H1 (cell line): ENCODE measurements around the gene SNRK.

Experiments used
- ATF2 ChIP-seq: IDR thresholded peaks from 2 replicates; pipeline ENCODE4 v1.6.1; 2012; ENCODE audit warnings: low read length, inconsistent platforms
- CTCF ChIP-seq, 3 experiments: IDR thresholded peaks; 1 replicate in 2 of 3; 2 replicates in 1 of 3; pipeline versions ENCODE4 v1.5.1 to v1.6.1; 2011; ENCODE audit warnings: low read length in 3 of 3, mild to moderate bottlenecking in 3 of 3, inconsistent platforms in 2 of 3, low read depth in 1 of 3, moderate library complexity in 1 of 3; ENCODE audit not compliant: insufficient read depth in 1 of 3; ENCODE audit errors: control extremely low read depth in 1 of 3
- EP300 ChIP-seq, 2 experiments: IDR thresholded peaks; 1 replicate in 1 of 2; 2 replicates in 1 of 2; pipeline ENCODE4 v1.6.1; 2011 to 2012; ENCODE audit warnings: low read depth in 2 of 2, low read length in 2 of 2, mild to moderate bottlenecking in 2 of 2, borderline replicate concordance in 1 of 2, inconsistent platforms in 1 of 2, moderate library complexity in 1 of 2
- EZH2 ChIP-seq: fragments of 200-600 bp; sonication (generic); IDR thresholded peaks from 2 replicates; pipeline ENCODE4 v1.7.1; 2012; ENCODE audit warnings: low read depth, mild to moderate bottlenecking, moderate library complexity, low read length, inconsistent platforms; ENCODE audit not compliant: severe bottlenecking
- GABPA ChIP-seq: IDR thresholded peaks from 2 replicates; pipeline ENCODE4 v1.6.1; 2011; ENCODE audit warnings: mild to moderate bottlenecking, low read length, moderate library complexity, borderline replicate concordance; ENCODE audit not compliant: insufficient read depth
- MAX ChIP-seq: IDR thresholded peaks from 2 replicates; pipeline ENCODE4 v1.6.1; 2012; ENCODE audit warnings: inconsistent platforms
- POLR2A ChIP-seq, 2 experiments: IDR thresholded peaks; 1 replicate in 1 of 2; 2 replicates in 1 of 2; pipeline ENCODE4 v1.6.1; 2011; ENCODE audit warnings: low read depth in 2 of 2, low read length in 2 of 2, mild to moderate bottlenecking in 2 of 2; ENCODE audit errors: control extremely low read depth in 1 of 2
- POLR2AphosphoS5 ChIP-seq: IDR thresholded peaks from 2 replicates; pipeline ENCODE4 v1.6.1; 2011; ENCODE audit warnings: low read depth, low read length
- RBBP5 ChIP-seq: IDR thresholded peaks from 2 replicates; pipeline ENCODE4 v1.7.1; 2012; ENCODE audit warnings: low read depth, mild to moderate bottlenecking, inconsistent platforms, low read length, moderate library complexity, borderline replicate concordance
- RFX5 ChIP-seq: IDR thresholded peaks from 2 replicates; pipeline ENCODE4 v1.6.1; 2011; ENCODE audit warnings: low read depth, low read length, improper control_type of control experiment, borderline replicate concordance
- TAF1 ChIP-seq: IDR thresholded peaks from 2 replicates; pipeline ENCODE4 v1.6.1; 2011; ENCODE audit warnings: mild to moderate bottlenecking, low read depth, low read length
- YY1 ChIP-seq: IDR thresholded peaks from 2 replicates; pipeline ENCODE4 v1.6.1; 2011; ENCODE audit warnings: low read depth, mild to moderate bottlenecking, low read length

- no peak for TF ChIP-seq CTCF (IDR thresholded peaks at IDR 0.05; ENCODE audit: control extremely low read depth in 1 of 3, insufficient read depth in 1 of 3, low read depth in 1 of 3, low read length in 3 of 3)
- no peak for TF ChIP-seq RFX5
- no peak for TF ChIP-seq POLR2A (IDR thresholded peaks at IDR 0.05; ENCODE audit: control extremely low read depth in 1 of 2, low read depth in 2 of 2, low read length in 2 of 2)
- TF ChIP-seq TAF1: no peak
- no peak for TF ChIP-seq ATF2
- no peak for TF ChIP-seq EZH2
- TF ChIP-seq RBBP5: no peak
- no peak for TF ChIP-seq EP300 (IDR thresholded peaks at IDR 0.05; ENCODE audit: borderline replicate concordance in 1 of 2, low read depth in 2 of 2, low read length in 2 of 2)
- TF ChIP-seq YY1: no peak
- TF ChIP-seq MAX: no peak
- no peak for TF ChIP-seq POLR2AphosphoS5
- no peak for TF ChIP-seq GABPA
Measured at GRCh38 chr3:43388915-43389314, 102.6 kb downstream of the SNRK start.
